ENCODE measurements around the gene NCAPH2.

The NCAPH2 gene

GRCh38 chr22:50481440-50482106 is 26.5 kb upstream of the NCAPH2 start, which contains the start of gene ADM2:
Gene ADM2 (plus strand): TSS chr22:50481543. CDS start chr22:50481848, 305 bp downstream.
- in situ Hi-C loops (cut with MboI; ENCODE audit: low sequenced_read_pairs) = no loop called here
- DNase-seq (ENCODE audit: low spot score in 2 of 2) = peak; percentile 19 to 79
- no peaks in the 10 kb centered on the region for H3K27me3 ChIP-seq (ENCODE audit: low read depth)
- no peaks in the 10 kb centered on the region for H3K4me1 ChIP-seq
- peak within 1 kb of the TSS; percentile 60 for H3K4me3 ChIP-seq
- no peaks in the 10 kb centered on the region for H3K9me3 ChIP-seq
- H3K36me3 ChIP-seq (replicated peaks) = no peaks in the 10 kb centered on the region; the same call in 1 of the 2 replicates

DNA sequence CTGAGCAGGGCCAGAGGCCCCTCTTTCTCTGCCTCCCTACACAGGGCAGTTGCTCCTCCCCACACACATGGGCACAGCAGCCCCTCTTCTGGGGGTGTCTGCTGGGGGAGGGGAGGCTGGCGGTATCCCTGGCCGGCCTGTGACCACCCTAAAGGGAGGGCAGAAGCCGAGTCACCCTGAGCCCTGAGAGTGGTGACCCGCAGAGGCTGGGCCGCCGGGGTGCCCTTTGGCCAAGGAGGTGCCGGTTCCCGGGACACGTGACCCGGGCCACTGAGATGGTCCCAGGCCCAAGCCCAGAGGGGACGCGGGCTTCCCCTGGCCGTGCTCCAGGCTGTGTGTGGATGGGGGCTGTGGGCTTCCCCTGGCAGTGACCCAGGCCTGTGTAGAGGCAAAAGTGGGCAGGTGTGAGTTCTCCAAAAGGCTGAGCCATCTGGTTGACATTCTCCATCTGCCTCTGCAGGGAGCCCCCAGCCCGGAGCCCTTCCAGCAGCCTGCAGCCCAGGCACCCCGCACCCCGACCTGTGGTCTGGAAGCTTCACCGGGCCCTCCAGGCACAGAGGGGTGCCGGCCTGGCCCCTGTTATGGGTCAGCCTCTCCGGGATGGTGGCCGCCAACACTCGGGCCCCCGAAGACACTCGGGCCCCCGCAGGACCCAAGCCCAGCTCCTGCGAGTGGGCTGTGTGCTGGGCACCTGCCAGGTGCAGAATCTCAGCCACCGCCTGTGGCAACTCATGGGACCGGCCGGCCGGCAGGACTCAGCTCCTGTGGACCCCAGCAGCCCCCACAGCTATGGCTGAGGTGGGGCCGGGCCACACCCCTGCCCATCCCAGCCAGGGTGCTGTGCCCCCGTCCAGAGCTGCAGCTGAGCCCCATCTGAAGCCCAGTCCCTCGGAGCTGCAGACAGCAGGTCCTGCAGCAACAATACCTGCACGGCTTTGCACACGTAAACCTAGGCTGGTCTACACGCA is 25.6 kb upstream of the NCAPH2 start:
- no peak for DNase-seq (ENCODE audit: low spot score in 2 of 2)
- Histone ChIP-seq H3K36me3 (replicated peaks) (no peaks in the 10 kb centered on the region; the same call in 1 of the 2 replicates), H3K4me1 (no peaks in the 10 kb centered on the region), H3K4me3 (peak overlapping the region; percentile 60), H3K9me3 (no peaks in the 10 kb centered on the region), H3K27me3 (ENCODE audit: low read depth) (no peaks in the 10 kb centered on the region)
- in situ Hi-C loops (cut with MboI; ENCODE audit: low sequenced_read_pairs) = no loop called here

GRCh38 chr22:50483106-50483505 is 24.9 kb upstream of the NCAPH2 start:
- Histone ChIP-seq H3K27me3 (ENCODE audit: low read depth) (no peaks in the 10 kb centered on the region), H3K4me1 (no peaks in the 10 kb centered on the region), H3K4me3 (no peak overlapping the region), H3K36me3 (replicated peaks) (no peaks in the 10 kb centered on the region; the same call in 1 of the 2 replicates), H3K9me3 (no peaks in the 10 kb centered on the region)
- DNase-seq (ENCODE audit: low spot score in 2 of 2) = no peak
- in situ Hi-C loops (cut with MboI; ENCODE audit: low sequenced_read_pairs) = no loop called here

DNA sequence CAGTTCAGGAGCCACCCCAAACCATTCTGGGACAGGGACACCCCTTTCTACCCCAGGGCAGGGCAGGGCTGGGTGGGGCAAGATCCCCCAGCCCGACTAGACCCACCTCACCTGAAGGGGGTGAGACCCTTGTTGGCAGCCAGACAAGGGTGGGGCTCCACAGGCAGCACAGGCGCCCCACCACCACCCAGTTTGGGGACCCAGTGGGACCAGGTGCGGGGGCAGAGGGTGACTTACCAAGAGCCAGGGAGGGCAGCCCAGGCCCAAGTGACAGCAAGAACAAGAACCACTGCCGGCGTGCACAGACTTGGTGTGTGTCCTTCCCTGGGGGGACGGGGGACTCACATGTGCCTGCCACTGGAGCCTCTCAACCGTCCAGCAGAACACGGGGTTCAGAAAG is 24.5 kb upstream of the NCAPH2 start:
- in situ Hi-C loops (cut with MboI; ENCODE audit: low sequenced_read_pairs) = no loop called here
- Histone ChIP-seq H3K4me3 (no peak overlapping the region), H3K4me1 (no peaks in the 10 kb centered on the region)

DNA sequence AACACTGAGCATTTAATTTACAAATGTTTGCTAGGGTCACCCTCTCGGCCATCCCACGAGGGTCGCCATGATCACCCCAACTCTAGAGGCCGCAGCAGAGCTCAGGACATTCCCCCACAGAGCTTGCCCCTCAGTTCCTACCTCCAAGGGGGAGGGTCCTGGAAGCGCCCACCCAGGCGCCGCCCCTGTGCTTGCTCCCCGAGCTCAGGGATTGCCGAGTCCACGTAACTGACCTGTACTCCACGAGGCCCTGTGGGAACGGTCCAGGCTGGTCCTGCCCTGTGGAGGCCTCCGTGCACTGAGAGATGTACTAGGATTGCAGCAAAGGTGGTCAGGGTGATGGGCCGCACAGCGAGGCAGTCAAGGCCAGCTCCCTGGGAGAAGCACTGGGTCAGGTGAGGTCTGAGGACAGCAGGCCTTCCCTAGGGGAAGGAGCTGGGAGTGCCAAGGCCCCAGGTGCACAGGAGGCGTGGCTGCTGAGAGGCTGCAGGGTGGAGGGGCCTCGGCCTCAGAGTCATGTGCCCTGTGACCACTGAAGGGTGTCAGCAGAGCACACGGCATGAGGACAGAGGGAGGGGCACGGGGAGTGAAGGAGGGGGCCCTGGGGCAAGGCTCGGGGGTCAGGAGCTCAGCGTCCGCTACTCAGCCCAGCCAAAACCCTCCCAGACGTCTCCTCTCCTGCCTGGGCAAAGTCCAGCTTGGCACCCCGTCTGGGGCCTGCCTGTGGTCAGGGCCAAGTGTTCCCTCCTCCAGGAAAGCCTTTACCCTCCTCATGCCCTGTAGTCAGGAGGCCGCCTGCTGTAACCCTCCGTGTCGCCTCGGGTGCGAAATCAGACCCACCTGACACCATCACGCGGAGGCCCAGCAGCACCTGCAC is 23.8 kb upstream of the NCAPH2 start:
- H3K4me1 ChIP-seq = no peaks in the 10 kb centered on the region
- no peaks in the 10 kb centered on the region; the same call in 1 of the 2 replicates for H3K36me3 ChIP-seq (replicated peaks)
- DNase-seq (ENCODE audit: low spot score in 2 of 2) = no peak
- in situ Hi-C loops (cut with MboI; ENCODE audit: low sequenced_read_pairs) = no loop called here
- no peaks in the 10 kb centered on the region for H3K27me3 ChIP-seq (ENCODE audit: low read depth)
- H3K4me3 ChIP-seq = no peak overlapping the region
- no peaks in the 10 kb centered on the region for H3K9me3 ChIP-seq

More for the DNA sequence above, 24.5 kb upstream of the NCAPH2 start:
- no peak for DNase-seq (ENCODE audit: low spot score in 2 of 2)
- Histone ChIP-seq H3K27me3 (ENCODE audit: low read depth) (no peaks in the 10 kb centered on the region), H3K9me3 (no peaks in the 10 kb centered on the region), H3K36me3 (replicated peaks) (no peaks in the 10 kb centered on the region; the same call in 1 of the 2 replicates)

GRCh38 chr22:50485221-50486131 is 22.5 kb upstream of the NCAPH2 start:
- no peaks in the 10 kb centered on the region for H3K4me1 ChIP-seq
- no peaks in the 10 kb centered on the region; the same call in 1 of the 2 replicates for H3K36me3 ChIP-seq (replicated peaks)
- DNase-seq (ENCODE audit: low spot score in 2 of 2) = peak in 1 of 2 experiments; percentile 32
- H3K27me3 ChIP-seq (ENCODE audit: low read depth) = no peaks in the 10 kb centered on the region
- H3K9me3 ChIP-seq = no peaks in the 10 kb centered on the region
- in situ Hi-C loops (cut with MboI; ENCODE audit: low sequenced_read_pairs) = no loop called here
- H3K4me3 ChIP-seq = no peak overlapping the region

GRCh38 chr22:50486561-50487289 is 21.3 kb upstream of the NCAPH2 start, which contains the start of gene MIOX:
Gene MIOX (plus strand): TSS chr22:50486859. CDS start chr22:50486898, 39 bp downstream.
- H3K4me1 ChIP-seq = no peaks in the 10 kb centered on the region
- no peaks in the 10 kb centered on the region for H3K27me3 ChIP-seq (ENCODE audit: low read depth)
- no peak within 1 kb of the TSS for H3K4me3 ChIP-seq
- DNase-seq (ENCODE audit: low spot score in 2 of 2) = no peak
- in situ Hi-C loops (cut with MboI; ENCODE audit: low sequenced_read_pairs) = no loop called here
- no peaks in the 10 kb centered on the region for H3K9me3 ChIP-seq
- no peaks in the 10 kb centered on the region; the same call in 1 of the 2 replicates for H3K36me3 ChIP-seq (replicated peaks)

DNA sequence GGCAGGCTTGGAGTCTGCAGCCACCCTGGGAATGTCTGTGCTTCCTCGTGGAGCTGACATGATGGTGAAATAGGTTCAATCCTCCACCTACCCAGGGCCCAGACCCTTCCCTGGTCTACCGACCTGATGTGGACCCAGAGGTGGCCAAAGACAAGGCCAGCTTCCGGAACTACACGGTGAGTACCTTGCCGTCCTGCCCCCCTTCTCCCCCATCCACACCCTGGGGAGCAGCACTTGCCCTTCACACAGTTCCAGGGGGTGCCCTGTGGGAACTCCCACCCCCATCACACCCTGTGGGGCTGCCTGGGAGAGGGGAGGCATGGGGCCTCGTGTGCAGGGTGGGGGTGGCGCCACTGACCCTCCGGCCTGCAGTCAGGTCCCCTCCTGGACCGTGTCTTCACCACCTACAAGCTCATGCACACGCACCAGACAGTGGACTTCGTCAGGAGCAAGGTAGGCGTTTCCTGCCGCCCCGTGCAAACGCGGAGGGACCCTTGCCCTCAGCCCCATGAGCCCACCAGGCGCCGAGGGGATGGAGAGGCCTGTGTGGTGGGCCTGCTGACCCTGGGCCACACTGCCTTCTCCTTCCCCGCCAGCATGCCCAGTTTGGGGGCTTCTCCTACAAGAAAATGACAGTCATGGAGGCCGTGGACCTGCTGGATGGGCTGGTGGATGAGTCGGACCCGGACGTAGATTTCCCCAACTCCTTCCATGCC is 20.6 kb upstream of the NCAPH2 start:
- in situ Hi-C loops (cut with MboI; ENCODE audit: low sequenced_read_pairs) = no loop called here
- Histone ChIP-seq H3K9me3 (no peaks in the 10 kb centered on the region), H3K27me3 (ENCODE audit: low read depth) (no peaks in the 10 kb centered on the region), H3K36me3 (replicated peaks) (no peaks in the 10 kb centered on the region; the same call in 1 of the 2 replicates), H3K4me3 (no peak overlapping the region), H3K4me1 (no peaks in the 10 kb centered on the region)
- no peak for DNase-seq (ENCODE audit: low spot score in 2 of 2)

GRCh38 chr22:50488006-50488677 is 19.9 kb upstream of the NCAPH2 start:
- Histone ChIP-seq H3K9me3 (no peaks in the 10 kb centered on the region), H3K4me3 (no peak overlapping the region)
- in situ Hi-C loops (cut with MboI; ENCODE audit: low sequenced_read_pairs) = no loop called here

DNA sequence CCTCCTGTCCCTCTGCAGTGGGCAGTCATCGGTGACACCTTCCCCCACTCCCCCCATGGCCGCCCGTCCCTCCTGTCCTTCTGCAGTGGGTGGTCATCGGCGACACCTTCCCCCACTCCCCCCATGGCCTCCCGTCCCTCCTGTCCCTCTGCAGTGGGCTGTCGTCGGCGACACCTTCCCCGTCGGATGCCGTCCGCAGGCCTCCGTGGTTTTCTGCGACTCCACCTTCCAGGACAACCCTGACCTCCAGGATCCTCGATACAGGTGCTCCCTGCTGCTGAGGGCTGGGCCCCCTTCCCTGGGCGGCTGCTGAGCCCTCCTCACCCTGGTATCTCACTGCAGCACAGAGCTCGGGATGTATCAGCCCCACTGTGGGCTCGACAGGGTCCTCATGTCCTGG is 19.1 kb upstream of the NCAPH2 start:
- no peak for DNase-seq (ENCODE audit: low spot score in 2 of 2)
- in situ Hi-C loops (cut with MboI; ENCODE audit: low sequenced_read_pairs) = no loop called here
- H3K4me3 ChIP-seq = no peak overlapping the region

More at GRCh38 chr22:50488006-50488677, 19.9 kb upstream of the NCAPH2 start:
- DNase-seq (ENCODE audit: low spot score in 2 of 2) = no peak
- H3K36me3 ChIP-seq (replicated peaks) = no peaks in the 10 kb centered on the region; the same call in 1 of the 2 replicates
- no peaks in the 10 kb centered on the region for H3K4me1 ChIP-seq
- no peaks in the 10 kb centered on the region for H3K27me3 ChIP-seq (ENCODE audit: low read depth)

More for the DNA sequence above, 19.1 kb upstream of the NCAPH2 start:
- no peaks in the 10 kb centered on the region for H3K27me3 ChIP-seq (ENCODE audit: low read depth)
- no peaks in the 10 kb centered on the region for H3K4me1 ChIP-seq
- no peaks in the 10 kb centered on the region; the same call in 1 of the 2 replicates for H3K36me3 ChIP-seq (replicated peaks)
- no peaks in the 10 kb centered on the region for H3K9me3 ChIP-seq

Measured in HAP-1 (cell line).